CD4-positive, alpha-beta T cell (primary cell): ENCODE measurements around the gene FGFRL1. TPM values are rescaled to one million over a fixed set of nuclear protein-coding genes. Genes with fewer than 3 reads are reported as not detected.

Experiments
- ATAC-seq: fragments of 200-7000 bp; cut with Tn5 transposase; one replicate; pipeline ENCODE4 v1.10.0; 2022; ENCODE audit warnings: mild to moderate bottlenecking; ENCODE audit not compliant: poor library complexity
- CTCF ChIA-PET: fragments of 350-600 bp; sonication (Branson Sonifier 250); formaldehyde crosslinking; loops from one replicate; lab custom pipeline; 2021; ENCODE audit warnings: antibody characterized with exemption, inconsistent platforms; lab: Charles Lee
- POLR2A ChIA-PET: fragments of 350-600 bp; sonication (Branson Sonifier 250); formaldehyde crosslinking; loops from one replicate; lab custom pipeline; 2021; ENCODE audit warnings: antibody characterized with exemption, inconsistent platforms; lab: Charles Lee
- DNase-seq, 14 experiments: peaks; one replicate each; pipeline ENCODE4 v3.0.0-alpha.2; 2013 to 2020; ENCODE audit warnings: mixed read lengths in 2 of 14
- H3K27ac ChIP-seq, 2 donors: one replicate each; pipeline versions ENCODE4 v1.5.1 to v1.7.0; 2013; ENCODE audit warnings: low read length in 2 of 2, low read depth in 1 of 2, mild to moderate bottlenecking in 1 of 2
- H3K27me3 ChIP-seq, 2 experiments: 1 replicate in 1 of 2; 2 replicates in 1 of 2; pipeline versions ENCODE4 v1.6.1 to v1.7.0; 2013; ENCODE audit warnings: low read length in 2 of 2, control low read depth in 1 of 2, mild to moderate bottlenecking in 1 of 2, moderate library complexity in 1 of 2; ENCODE audit not compliant: insufficient read depth in 2 of 2, control insufficient read depth in 1 of 2
- H3K36me3 ChIP-seq: one replicate; pipeline ENCODE4 v1.6.1; 2013; ENCODE audit warnings: low read length, control low read depth; ENCODE audit not compliant: insufficient read depth
- H3K4me1 ChIP-seq: one replicate; pipeline ENCODE4 v1.6.1; 2013; ENCODE audit warnings: low read length, control low read depth; ENCODE audit not compliant: insufficient read depth
- H3K4me3 ChIP-seq: one replicate; pipeline ENCODE4 v1.5.1; 2013; ENCODE audit warnings: mild to moderate bottlenecking, low read length, moderate library complexity
- H3K9me3 ChIP-seq, 2 experiments: 1 replicate in 1 of 2; 2 replicates in 1 of 2; pipeline versions ENCODE4 v1.6.1 to v1.7.0; 2013; ENCODE audit warnings: low read length in 2 of 2, mild to moderate bottlenecking in 2 of 2, control low read depth in 1 of 2, moderate library complexity in 1 of 2; ENCODE audit not compliant: control insufficient read depth in 1 of 2, insufficient read depth in 1 of 2
- H3K27ac Mint-ChIP-seq: one replicate; pipeline ENCODE4 v1.8.0; 2020; ENCODE audit warnings: mixed read lengths
- H3K27me3 Mint-ChIP-seq: one replicate; pipeline ENCODE4 v1.8.0; 2021; ENCODE audit warnings: mixed read lengths
- H3K36me3 Mint-ChIP-seq: one replicate; pipeline ENCODE4 v1.8.0; 2021; ENCODE audit warnings: low read depth, mixed read lengths
- H3K4me1 Mint-ChIP-seq: one replicate; pipeline ENCODE4 v1.8.0; 2021; ENCODE audit warnings: low read depth, mixed read lengths
- H3K4me3 Mint-ChIP-seq: one replicate; pipeline ENCODE4 v1.8.0; 2020; ENCODE audit warnings: mild to moderate bottlenecking, mixed read lengths
- H3K9me3 Mint-ChIP-seq: one replicate; pipeline ENCODE4 v1.8.0; 2020; ENCODE audit warnings: mixed read lengths
- intact Hi-C, 2 experiments: fragments of 100-400 bp; cut with DNase I in 1 of 2; cut with micrococcal nuclease in 1 of 2; formaldehyde crosslinking; loops; one replicate each; pipeline versions ENCODE4 v1.15.1 to v1.9.0; 2023 to 2025; cut with DNase I, micrococcal nuclease
- total RNA-seq, 174 experiments: library from RNA in 2 of 174; stranded (reverse) in 2 of 174; gene quantifications; one replicate each; pipeline ENCODE4 v1.2.3 and lab custom pipeline; 2021 to 2026
- TF ChIP-seq, protein P1 (sequence below): fragments of 200-600 bp; IDR thresholded peaks from one replicate; pipeline ENCODE4 v1.8.0; 2022; ENCODE audit warnings: antibody characterized with exemption, mild to moderate bottlenecking

The FGFRL1 gene
- total RNA-seq, 2 experiments from 2014 or later: 21.8 to 25.0 TPM

DNA sequence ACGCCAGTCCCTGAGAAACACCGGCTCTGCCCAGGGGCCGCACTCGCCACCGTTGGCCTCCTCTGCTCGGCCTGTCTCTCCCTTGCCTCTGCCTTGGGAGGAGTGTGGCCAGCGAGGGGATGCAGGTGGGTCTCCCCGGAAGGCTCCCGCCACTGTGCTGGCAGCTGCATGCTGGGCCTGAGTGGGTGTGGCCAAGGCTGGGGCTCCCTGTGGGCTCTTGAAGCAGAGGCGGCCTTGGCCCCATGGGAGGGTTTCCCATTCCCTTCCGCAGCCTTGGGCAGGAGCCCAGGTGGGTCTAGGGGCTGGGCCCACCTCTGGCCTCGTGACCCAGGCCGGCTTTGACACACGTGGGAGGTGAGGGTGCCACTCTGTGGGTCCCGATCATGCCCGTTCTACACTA lies 19.1 kb downstream of the FGFRL1 start:
- no peak for DNase-seq
- peaks cover 4 to 6% of the 10 kb centered on the region in 2 experiments for H3K27me3 ChIP-seq
- intact Hi-C loops: no loop called here
- H3K4me1 Mint-ChIP-seq: peaks cover 7% of the 10 kb centered on the region
- TF ChIP-seq, protein P1, sequence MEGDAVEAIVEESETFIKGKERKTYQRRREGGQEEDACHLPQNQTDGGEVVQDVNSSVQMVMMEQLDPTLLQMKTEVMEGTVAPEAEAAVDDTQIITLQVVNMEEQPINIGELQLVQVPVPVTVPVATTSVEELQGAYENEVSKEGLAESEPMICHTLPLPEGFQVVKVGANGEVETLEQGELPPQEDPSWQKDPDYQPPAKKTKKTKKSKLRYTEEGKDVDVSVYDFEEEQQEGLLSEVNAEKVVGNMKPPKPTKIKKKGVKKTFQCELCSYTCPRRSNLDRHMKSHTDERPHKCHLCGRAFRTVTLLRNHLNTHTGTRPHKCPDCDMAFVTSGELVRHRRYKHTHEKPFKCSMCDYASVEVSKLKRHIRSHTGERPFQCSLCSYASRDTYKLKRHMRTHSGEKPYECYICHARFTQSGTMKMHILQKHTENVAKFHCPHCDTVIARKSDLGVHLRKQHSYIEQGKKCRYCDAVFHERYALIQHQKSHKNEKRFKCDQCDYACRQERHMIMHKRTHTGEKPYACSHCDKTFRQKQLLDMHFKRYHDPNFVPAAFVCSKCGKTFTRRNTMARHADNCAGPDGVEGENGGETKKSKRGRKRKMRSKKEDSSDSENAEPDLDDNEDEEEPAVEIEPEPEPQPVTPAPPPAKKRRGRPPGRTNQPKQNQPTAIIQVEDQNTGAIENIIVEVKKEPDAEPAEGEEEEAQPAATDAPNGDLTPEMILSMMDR: no peak
- no peak overlapping the region for H3K27ac ChIP-seq
- peaks cover 2% of the 10 kb centered on the region for H3K36me3 ChIP-seq
- ATAC-seq: no peak
- ChIA-PET CTCF (no interaction called here), POLR2A (no interaction called here)
- peaks cover 5% of the 10 kb centered on the region for H3K36me3 Mint-ChIP-seq
- H3K4me3 ChIP-seq: no peak overlapping the region
- no peak overlapping the region for H3K27ac Mint-ChIP-seq
- peaks cover 8% of the 10 kb centered on the region for H3K4me1 ChIP-seq
- H3K4me3 Mint-ChIP-seq: no peak overlapping the region
- H3K9me3 Mint-ChIP-seq: no peaks in the 10 kb centered on the region
- no peaks in the 10 kb centered on the region for H3K27me3 Mint-ChIP-seq
- peaks cover 0 to 9% of the 10 kb centered on the region in 2 experiments for H3K9me3 ChIP-seq

DNA sequence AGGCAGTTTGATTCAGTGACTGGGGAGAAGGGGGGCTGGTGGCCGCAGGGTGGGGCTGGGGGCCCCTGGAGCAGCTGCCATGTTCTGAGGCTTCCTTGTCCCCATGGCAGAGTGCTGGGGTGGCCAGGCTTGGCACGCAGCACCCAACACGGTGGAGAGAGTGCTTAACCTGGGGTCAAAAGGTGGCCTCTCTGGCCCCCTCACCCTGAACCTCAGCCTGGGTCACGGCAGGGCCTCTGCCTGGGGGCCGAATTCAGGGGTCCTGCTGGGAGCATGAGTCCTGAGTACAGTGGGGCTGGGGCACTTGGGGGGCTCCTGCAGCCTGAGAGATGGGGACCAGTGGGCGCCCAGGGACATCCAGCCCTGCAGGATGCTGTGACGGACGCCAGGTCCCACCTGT lies 19.9 kb downstream of the FGFRL1 start:
- TF ChIP-seq, protein P1: no peak
- no peak overlapping the region for H3K4me3 Mint-ChIP-seq
- Histone ChIP-seq H3K4me1 (peaks cover 1% of the 10 kb centered on the region), H3K27me3 (peaks cover 4 to 6% of the 10 kb centered on the region in 2 experiments), H3K27ac (no peak overlapping the region), H3K9me3 (peaks cover 0 to 7% of the 10 kb centered on the region in 2 experiments), H3K4me3 (no peak overlapping the region), H3K36me3 (no peaks in the 10 kb centered on the region)
- no peak for ATAC-seq
- H3K27me3 Mint-ChIP-seq: no peaks in the 10 kb centered on the region
- no peak for DNase-seq
- intact Hi-C loops: no loop called here
- H3K9me3 Mint-ChIP-seq: no peaks in the 10 kb centered on the region
- H3K4me1 Mint-ChIP-seq: no peaks in the 10 kb centered on the region
- H3K27ac Mint-ChIP-seq: no peak overlapping the region
- H3K36me3 Mint-ChIP-seq: no peaks in the 10 kb centered on the region
- POLR2A ChIA-PET: no interaction called here
- CTCF ChIA-PET: no interaction called here

DNA sequence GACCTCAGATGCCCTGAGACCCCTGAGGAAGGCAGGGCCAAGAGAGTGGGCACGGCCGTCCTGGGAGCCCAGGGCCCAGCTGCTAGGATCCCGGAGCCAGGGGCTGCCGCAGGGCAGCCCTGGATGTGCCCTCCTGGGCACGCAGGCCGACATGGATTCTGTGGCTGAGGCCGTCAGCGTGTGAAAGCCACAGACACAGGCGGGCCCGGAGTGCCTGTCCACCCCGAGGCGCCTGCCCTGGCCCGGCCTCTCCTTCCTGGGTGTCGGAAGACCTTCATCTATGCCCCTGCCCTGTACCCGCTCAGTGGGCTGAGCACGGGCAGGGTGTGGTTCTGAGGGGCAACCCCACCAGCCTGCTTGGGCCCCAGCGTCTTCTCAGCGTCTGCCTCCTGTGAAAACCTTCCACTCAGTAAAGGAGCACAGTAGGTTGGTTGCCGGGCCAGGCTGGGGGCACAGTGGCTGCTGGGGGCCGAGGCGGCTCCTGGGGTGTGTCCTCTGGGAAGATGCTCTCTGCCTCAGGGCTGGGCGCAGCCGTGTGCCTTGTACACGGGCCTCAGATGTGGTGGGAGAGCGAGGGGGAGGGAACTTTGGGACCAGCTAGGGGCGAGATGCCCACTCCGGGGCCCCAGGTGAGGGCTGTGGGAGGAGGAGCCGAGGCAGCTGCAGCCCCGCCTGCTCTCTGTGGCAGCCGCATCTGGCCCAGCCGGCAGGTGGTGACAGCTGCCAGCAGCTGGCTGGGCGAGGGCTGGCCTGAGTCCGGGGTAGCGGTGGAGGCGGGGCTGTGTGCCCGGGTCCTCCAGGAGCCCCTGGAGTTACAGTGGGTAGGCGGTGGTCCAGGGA lies 20.8 kb downstream of the FGFRL1 start:
- ChIA-PET CTCF (no interaction called here), POLR2A (no interaction called here)
- H3K27ac ChIP-seq: no peak overlapping the region
- no peaks in the 10 kb centered on the region for H3K4me1 ChIP-seq
- ATAC-seq (peak; percentile 30), DNase-seq (peak in 1 of 14 experiments; percentile 21)
- H3K27me3 Mint-ChIP-seq: no peaks in the 10 kb centered on the region
- H3K27ac Mint-ChIP-seq: no peak overlapping the region
- H3K27me3 ChIP-seq: peaks cover 4 to 6% of the 10 kb centered on the region in 2 experiments
- intact Hi-C loops: no loop called here
- TF ChIP-seq, protein P1: no peak
- peaks cover 0 to 7% of the 10 kb centered on the region in 2 experiments for H3K9me3 ChIP-seq
- no peak overlapping the region for H3K4me3 Mint-ChIP-seq
- no peaks in the 10 kb centered on the region for H3K36me3 Mint-ChIP-seq
- no peaks in the 10 kb centered on the region for H3K36me3 ChIP-seq
- H3K9me3 Mint-ChIP-seq: no peaks in the 10 kb centered on the region
- H3K4me3 ChIP-seq: no peak overlapping the region
- no peaks in the 10 kb centered on the region for H3K4me1 Mint-ChIP-seq
